HCT116 (cell line): Measurements from ENCODE around the gene CEACAM19. TPM values are rescaled to one million over a fixed set of nuclear protein-coding genes. Genes with fewer than 3 reads are reported as not detected.
A peak's percentile ranks its signal among the peaks of the same experiment; 100 is the strongest.

ENCODE experiments used
- ATAC-seq: fragments of 200-7000 bp; cut with Tn5 transposase; 2 replicates; pipeline ENCODE4 v1.9.1; 2020; ENCODE audit warnings: mild to moderate bottlenecking, moderate library complexity
- BruUV-seq: library from RNA; stranded (reverse); fragments of 400-500 nt; replicated peaks from 2 replicates; lab custom pipeline; 2021; lab: Mats Ljungman, UMichigan
- CTCF ChIA-PET: fragments of 300-600 bp; sonication (Branson Sonifier 250); formaldehyde crosslinking; loops from one replicate; lab custom pipeline; 2021; ENCODE audit warnings: antibody characterized with exemption; lab: Charles Lee
- POLR2A ChIA-PET: fragments of 300-600, 350-600 bp; sonication (Branson Sonifier 250); formaldehyde crosslinking; loops from one replicate; lab custom pipeline; 2021; ENCODE audit warnings: antibody characterized with exemption; lab: Charles Lee
- RAD21 ChIA-PET, 2 experiments: fragments of 300-600 bp; sonication (Branson Sonifier 250); formaldehyde crosslinking; loops; one replicate each; lab custom pipeline; 2023; ENCODE audit warnings: low total read pairs in 2 of 2; ENCODE audit not compliant: uncharacterized antibody in 2 of 2, unreplicated experiment in 2 of 2, low non-redundant PET in 1 of 2; lab: Charles Lee
- DNase-seq: peaks from one replicate; pipeline ENCODE4 v3.0.0-alpha.2; 2010; ENCODE audit warnings: low read depth, low spot score
- H2AFZ ChIP-seq: fragments of 200-600 bp; shearing (Covaris generic), sonication (generic); 2 replicates; pipeline ENCODE4 v1.6.1; 2017; ENCODE audit warnings: low read depth, mixed run types, mixed read lengths, antibody characterized with exemption, low read length; ENCODE audit not compliant: poor library complexity, severe bottlenecking
- H3K27ac ChIP-seq: 2 replicates; pipeline ENCODE4 v1.5.1; 2012; ENCODE audit warnings: low read depth, low read length
- H3K27me3 ChIP-seq: fragments of 200-600 bp; sonication (generic); 2 replicates; pipeline ENCODE4 v1.6.1; 2016; ENCODE audit warnings: mixed run types, low read length, mixed read lengths; ENCODE audit not compliant: insufficient read depth
- H3K36me3 ChIP-seq, 2 experiments: fragments of 200-500 bp in 1 of 2; fragments of 200-600 bp in 1 of 2; sonication (Bioruptor generic) in 1 of 2; sonication (generic) in 1 of 2; 2 replicates each; pipeline versions ENCODE4 v1.5.1 to v1.6.1; 2014 to 2016; ENCODE audit warnings: low read length in 2 of 2, inconsistent platforms in 1 of 2, mixed read lengths in 1 of 2, mixed run types in 1 of 2; ENCODE audit not compliant: insufficient read depth in 2 of 2, control insufficient read depth in 1 of 2
- H3K4me1 ChIP-seq, 2 experiments: fragments of 200-600 bp in 1 of 2; sonication (generic) in 1 of 2; 2 replicates each; pipeline versions ENCODE4 v1.5.1 to v1.6.1; 2012 to 2017; ENCODE audit warnings: low read length in 2 of 2, inconsistent platforms in 1 of 2, mild to moderate bottlenecking in 1 of 2, mixed read lengths in 1 of 2, mixed run types in 1 of 2, moderate library complexity in 1 of 2; ENCODE audit not compliant: insufficient read depth in 2 of 2, control insufficient read depth in 1 of 2
- H3K4me2 ChIP-seq: fragments of 200-600 bp; sonication (generic); 2 replicates; pipeline ENCODE4 v1.6.1; 2017; ENCODE audit warnings: mixed run types, low read length, mixed read lengths
- H3K4me3 ChIP-seq, 2 experiments: fragments of 200-600 bp in 1 of 2; sonication (generic) in 1 of 2; replicated peaks in 1 of 2; 2 replicates each; pipeline ENCODE4 v1.5.1; 2011 to 2016; ENCODE audit warnings: low read length in 2 of 2, control low read depth in 1 of 2, low read depth in 1 of 2, mild to moderate bottlenecking in 1 of 2, mixed read lengths in 1 of 2, mixed run types in 1 of 2
- H3K79me2 ChIP-seq: fragments of 200-600 bp; sonication (generic); 2 replicates; pipeline ENCODE4 v1.6.1; 2017; ENCODE audit warnings: mild to moderate bottlenecking, mixed run types, low read length, moderate library complexity, mixed read lengths; ENCODE audit not compliant: insufficient read depth
- H3K9ac ChIP-seq: fragments of 200-600 bp; sonication (generic); 2 replicates; pipeline ENCODE4 v1.6.1; 2016; ENCODE audit warnings: low read length, mixed read lengths
- H3K9me2 ChIP-seq: fragments of 200-600 bp; sonication (generic), shearing (Covaris generic); 2 replicates; pipeline ENCODE4 v1.6.1; 2017; ENCODE audit warnings: mixed run types, mild to moderate bottlenecking, moderate library complexity; ENCODE audit not compliant: insufficient read depth
- H3K9me3 ChIP-seq, 2 experiments: fragments of 200-500 bp in 1 of 2; fragments of 200-600 bp in 1 of 2; sonication (Bioruptor generic) in 1 of 2; sonication (generic) in 1 of 2; 2 replicates each; pipeline ENCODE4 v1.6.1; 2014 to 2017; ENCODE audit warnings: low read length in 2 of 2, mixed read lengths in 2 of 2, inconsistent platforms in 1 of 2, low read depth in 1 of 2, mild to moderate bottlenecking in 1 of 2, mixed run types in 1 of 2, moderate library complexity in 1 of 2; ENCODE audit not compliant: control insufficient read depth in 1 of 2, insufficient read depth in 1 of 2
- H4K20me1 ChIP-seq: fragments of 200-600 bp; sonication (generic), shearing (Covaris generic); 2 replicates; pipeline ENCODE4 v1.6.1; 2017; ENCODE audit warnings: mixed run types, mild to moderate bottlenecking, moderate library complexity; ENCODE audit not compliant: insufficient read depth
- ATF3 ChIP-seq: IDR thresholded peaks from 2 replicates; pipeline ENCODE4 v1.6.1; 2012
- CBX3 ChIP-seq: IDR thresholded peaks from 2 replicates; pipeline ENCODE4 v1.6.1; 2012; ENCODE audit warnings: low read depth
- CTCF ChIP-seq, 3 experiments: fragments of 200-600 bp in 1 of 3; sonication (generic) in 1 of 3; IDR thresholded peaks in 2 of 3; conservative IDR thresholded peaks in 1 of 3; 2 replicates each; pipeline ENCODE4 v1.5.1; 2012 to 2017; ENCODE audit warnings: low read depth in 2 of 3, low read length in 2 of 3, antibody characterized with exemption in 1 of 3, borderline replicate concordance in 1 of 3, control low read depth in 1 of 3, mild to moderate bottlenecking in 1 of 3, mixed read lengths in 1 of 3, mixed run types in 1 of 3, moderate library complexity in 1 of 3; ENCODE audit not compliant: insufficient read depth in 1 of 3
- EGR1 ChIP-seq: IDR thresholded peaks from 2 replicates; pipeline ENCODE4 v1.6.1; 2012; ENCODE audit warnings: low read depth
- FOSL1 ChIP-seq: IDR thresholded peaks from 2 replicates; pipeline ENCODE4 v1.6.1; 2012; ENCODE audit warnings: low read depth
- REST ChIP-seq: IDR thresholded peaks from 2 replicates; pipeline ENCODE4 v1.6.1; 2012; ENCODE audit warnings: low read depth
- TCF7L2 ChIP-seq: IDR thresholded peaks from 2 replicates; pipeline ENCODE4 v1.7.0; 2011; ENCODE audit warnings: borderline replicate concordance, inconsistent platforms; ENCODE audit not compliant: insufficient read depth, insufficient read length; ENCODE audit errors: extremely low read depth
- ZFX ChIP-seq: fragments of 450-650 bp; IDR thresholded peaks from 2 replicates; pipeline ENCODE4 v1.6.1; 2017
- intact Hi-C: fragments of 100-400 bp; cut with micrococcal nuclease; formaldehyde crosslinking; loops from 2 replicates; pipeline ENCODE4 v1.10.0; 2022
- total RNA-seq: library from RNA; stranded (reverse); gene quantifications from one replicate; pipeline ENCODE4 v1.2.1, GENCODE V29; 2021; ENCODE audit not compliant: unreplicated experiment

Gene CEACAM19
- total RNA-seq, 1 experiment from 2014 or later, result 4.0 TPM

GRCh38 chr19:44725251-44725650, 54.0 kb downstream of the CEACAM19 start:
- no peaks in the 10 kb centered on the region for H3K9me2 ChIP-seq
- ChIA-PET CTCF (interaction anchor here (1.3 to 6.1 kb wide), 4 partner anchors 17 to 121 kb away, joined by 4 to 219 read pairs (median 18); partner anchors contain the start of gene NECTIN2), RAD21 (interaction anchor here (0.6 to 4.6 kb wide), 7 partner anchors 17 to 49 kb away, joined by 3 to 75 read pairs (median 6); no protein-coding TSS in a partner anchor), POLR2A (interaction anchor here (0.6 to 3.5 kb wide), 3 partner anchors 40 to 51 kb away, joined by 4 to 17 read pairs (median 4); no protein-coding TSS in a partner anchor)
- H3K9ac ChIP-seq, result peak overlapping the region; percentile 41; the same call in 1 of the 2 replicates
- peak overlapping the region; percentile 42; the same call in 1 of the 2 replicates for H3K27ac ChIP-seq
- BruUV-seq, result no TSS peak
- intact Hi-C loops, result no loop called here
- no peaks in the 10 kb centered on the region for H3K9me3 ChIP-seq
- DNase-seq (no peak), ATAC-seq (peak; percentile 57)
- H3K79me2 ChIP-seq, result no peaks in the 10 kb centered on the region
- TF ChIP-seq EGR1 (no peak), REST (no peak), ZFX (no peak), ATF3 (no peak), CBX3 (no peak), CTCF (IDR thresholded peaks at IDR 0.05 in 2 of 3, conservative IDR thresholded peaks at IDR 0.05 in 1 of 3; ENCODE audit: borderline replicate concordance in 1 of 3, insufficient read depth in 1 of 3, low read depth in 2 of 3, low read length in 2 of 3) (no peak), FOSL1 (no peak), TCF7L2 (no peak)
- peak overlapping the region; percentile 77 for H2AFZ ChIP-seq
- H3K4me2 ChIP-seq, result peak overlapping the region; percentile 79
- H4K20me1 ChIP-seq, result no peaks in the 10 kb centered on the region
- H3K4me1 ChIP-seq, result peaks cover 31 to 49% of the 10 kb centered on the region in 2 experiments
- H3K27me3 ChIP-seq, result no peaks in the 10 kb centered on the region
- no peaks in the 10 kb centered on the region for H3K36me3 ChIP-seq
- peak overlapping the region in 1 of 2 experiments; percentile 38; a peak in 2 of 4 replicates for H3K4me3 ChIP-seq
